HEK293 (cell line): Measurements from ENCODE around the gene RASL11B.

ENCODE experiments used
- CTCF ChIA-PET: fragments of 350-600 bp; formaldehyde crosslinking; extraction: SDS; loops from one replicate; lab custom pipeline; 2021; ENCODE audit warnings: antibody characterized with exemption; lab: Yijun Ruan, JAX
- POLR2A ChIA-PET: fragments of 300-600 bp; formaldehyde crosslinking; extraction: SDS; loops from one replicate; lab custom pipeline; 2020; ENCODE audit warnings: antibody characterized with exemption, inconsistent platforms; lab: Yijun Ruan, JAX
- H3K27ac ChIP-seq: fragments of 200-500 bp; sonication (Bioruptor generic); 2 replicates; pipeline ENCODE4 v1.5.1; 2014; ENCODE audit warnings: low read depth, low read length, control low read depth, inconsistent platforms; ENCODE audit errors: extremely low read depth
- H3K36me3 ChIP-seq, 2 experiments: fragments of 200-500 bp in 1 of 2; sonication (Bioruptor generic) in 1 of 2; 1 replicate in 1 of 2; 2 replicates in 1 of 2; pipeline ENCODE4 v1.5.1; 2014 to 2017; ENCODE audit warnings: inconsistent platforms in 2 of 2, low read length in 2 of 2; ENCODE audit not compliant: control insufficient read depth in 2 of 2, insufficient read depth in 1 of 2
- H3K4me1 ChIP-seq: fragments of 200-500 bp; sonication (Bioruptor generic); 2 replicates; pipeline ENCODE4 v1.5.1; 2014; ENCODE audit warnings: mild to moderate bottlenecking, low read length, inconsistent platforms; ENCODE audit not compliant: control insufficient read depth, insufficient read depth
- H3K4me3 ChIP-seq: 2 replicates; pipeline ENCODE4 v1.5.1; 2011; ENCODE audit warnings: low read depth, mild to moderate bottlenecking, control low read depth, low read length, moderate library complexity
- H3K9me3 ChIP-seq: fragments of 200-500 bp; sonication (Bioruptor generic); 2 replicates; pipeline ENCODE4 v1.5.1; 2014; ENCODE audit warnings: low read depth, low read length, inconsistent platforms; ENCODE audit not compliant: control insufficient read depth, insufficient read depth
- ATF2 ChIP-seq: fragments of 450-650 bp; formaldehyde crosslinking; IDR thresholded peaks from 2 replicates; pipeline ENCODE4 v1.5.1; 2016; ENCODE audit warnings: missing biosample characterization, missing genetic modification characterization, low read depth
- SALL2 ChIP-seq: fragments of 450-650 bp; formaldehyde crosslinking; IDR thresholded peaks from 2 replicates; pipeline ENCODE4 v1.5.0; 2017; ENCODE audit warnings: missing biosample characterization, mild to moderate bottlenecking, missing genetic modification characterization, borderline replicate concordance
- SETDB1 ChIP-seq: IDR thresholded peaks from one replicate; pipeline ENCODE4 v1.6.1; 2017; ENCODE audit warnings: mild to moderate bottlenecking, low read length, moderate library complexity, mixed read lengths; ENCODE audit not compliant: insufficient read length
- ZNF292 ChIP-seq: fragments of 450-650 bp; formaldehyde crosslinking; IDR thresholded peaks from 2 replicates; pipeline ENCODE4 v1.5.1; 2016; ENCODE audit warnings: low read depth, missing biosample characterization, missing genetic modification characterization, borderline replicate concordance
- ZNF335 ChIP-seq: fragments of 450-650 bp; formaldehyde crosslinking; conservative IDR thresholded peaks from 2 replicates; pipeline ENCODE4 v1.5.1; 2016; ENCODE audit warnings: missing biosample characterization, missing genetic modification characterization
- ZNF404 ChIP-seq: fragments of 450-650 bp; formaldehyde crosslinking; IDR thresholded peaks from 2 replicates; pipeline ENCODE4 v1.5.1; 2017; ENCODE audit warnings: missing biosample characterization, missing genetic modification characterization
- ZNF548 ChIP-seq: fragments of 450-650 bp; formaldehyde crosslinking; IDR thresholded peaks from 2 replicates; pipeline ENCODE4 v1.5.1; 2016; ENCODE audit warnings: missing biosample characterization, missing genetic modification characterization
- ZNF629 ChIP-seq: fragments of 450-650 bp; formaldehyde crosslinking; IDR thresholded peaks from 2 replicates; pipeline ENCODE4 v1.5.1; 2017; ENCODE audit warnings: missing biosample characterization, missing genetic modification characterization
- ZNF645 ChIP-seq: fragments of 450-650 bp; formaldehyde crosslinking; IDR thresholded peaks from 2 replicates; pipeline ENCODE4; 2016; ENCODE audit warnings: missing biosample characterization, missing genetic modification characterization
- ZNF776 ChIP-seq: fragments of 450-650 bp; formaldehyde crosslinking; IDR thresholded peaks from 2 replicates; pipeline ENCODE4 v1.5.0; 2017; ENCODE audit warnings: missing biosample characterization, missing genetic modification characterization, borderline replicate concordance
- ZNF785 ChIP-seq: fragments of 450-650 bp; formaldehyde crosslinking; IDR thresholded peaks from 2 replicates; pipeline ENCODE4 v1.5.1; 2016; ENCODE audit warnings: missing biosample characterization, missing genetic modification characterization
- ZSCAN30 ChIP-seq: fragments of 450-650 bp; IDR thresholded peaks from 2 replicates; pipeline ENCODE4 v1.5.1; 2018; ENCODE audit warnings: missing biosample characterization, mild to moderate bottlenecking, missing genetic modification characterization, moderate library complexity
- TF ChIP-seq, protein P1 (sequence below): fragments of 450-650 bp; formaldehyde crosslinking; IDR thresholded peaks from 2 replicates; pipeline ENCODE4 v1.5.1; 2016; ENCODE audit warnings: missing biosample characterization, missing genetic modification characterization
- TF ChIP-seq, protein P2 (sequence below): fragments of 450-650 bp; formaldehyde crosslinking; IDR thresholded peaks from 2 replicates; pipeline ENCODE4 v1.5.1; 2016; ENCODE audit warnings: missing biosample characterization, missing genetic modification characterization

Gene RASL11B

GRCh38 chr4:52892880-52893279, 30.8 kb downstream of the RASL11B start:
- ChIA-PET POLR2A (no interaction called here), CTCF (interaction anchor here (0.7 kb wide), 2 partner anchors 19 to 33 kb away, joined by 3 read pairs; no protein-coding TSS in a partner anchor)
- Histone ChIP-seq H3K9me3 (no peaks in the 10 kb centered on the region), H3K4me1 (no peaks in the 10 kb centered on the region), H3K4me3 (no peak overlapping the region), H3K36me3 (no peaks in the 10 kb centered on the region), H3K27ac (no peak overlapping the region)
- TF ChIP-seq ATF2 (tag by site-specific recombination) (no peak), ZNF335 (tag by site-specific recombination) (no peak), SETDB1 (no peak), ZNF404 (tag by site-specific recombination) (no peak), ZNF629 (tag by site-specific recombination) (no peak), ZSCAN30 (tag by site-specific recombination) (no peak), SALL2 (no peak)
- TF ChIP-seq, protein P1, sequence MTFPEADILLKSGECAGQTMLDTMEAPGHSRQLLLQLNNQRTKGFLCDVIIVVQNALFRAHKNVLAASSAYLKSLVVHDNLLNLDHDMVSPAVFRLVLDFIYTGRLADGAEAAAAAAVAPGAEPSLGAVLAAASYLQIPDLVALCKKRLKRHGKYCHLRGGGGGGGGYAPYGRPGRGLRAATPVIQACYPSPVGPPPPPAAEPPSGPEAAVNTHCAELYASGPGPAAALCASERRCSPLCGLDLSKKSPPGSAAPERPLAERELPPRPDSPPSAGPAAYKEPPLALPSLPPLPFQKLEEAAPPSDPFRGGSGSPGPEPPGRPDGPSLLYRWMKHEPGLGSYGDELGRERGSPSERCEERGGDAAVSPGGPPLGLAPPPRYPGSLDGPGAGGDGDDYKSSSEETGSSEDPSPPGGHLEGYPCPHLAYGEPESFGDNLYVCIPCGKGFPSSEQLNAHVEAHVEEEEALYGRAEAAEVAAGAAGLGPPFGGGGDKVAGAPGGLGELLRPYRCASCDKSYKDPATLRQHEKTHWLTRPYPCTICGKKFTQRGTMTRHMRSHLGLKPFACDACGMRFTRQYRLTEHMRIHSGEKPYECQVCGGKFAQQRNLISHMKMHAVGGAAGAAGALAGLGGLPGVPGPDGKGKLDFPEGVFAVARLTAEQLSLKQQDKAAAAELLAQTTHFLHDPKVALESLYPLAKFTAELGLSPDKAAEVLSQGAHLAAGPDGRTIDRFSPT = no peak
- TF ChIP-seq, protein P2, sequence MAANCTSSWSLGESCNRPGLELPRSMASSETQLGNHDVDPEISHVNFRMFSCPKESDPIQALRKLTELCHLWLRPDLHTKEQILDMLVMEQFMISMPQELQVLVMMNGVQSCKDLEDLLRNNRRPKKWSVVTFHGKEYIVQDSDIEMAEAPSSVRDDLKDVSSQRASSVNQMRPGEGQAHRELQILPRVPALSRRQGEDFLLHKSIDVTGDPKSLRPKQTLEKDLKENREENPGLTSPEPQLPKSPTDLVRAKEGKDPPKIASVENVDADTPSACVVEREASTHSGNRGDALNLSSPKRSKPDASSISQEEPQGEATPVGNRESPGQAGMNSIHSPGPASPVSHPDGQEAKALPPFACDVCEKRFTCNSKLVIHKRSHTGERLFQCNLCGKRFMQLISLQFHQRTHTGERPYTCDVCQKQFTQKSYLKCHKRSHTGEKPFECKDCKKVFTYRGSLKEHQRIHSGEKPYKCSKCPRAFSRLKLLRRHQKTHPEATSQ = no peak

DNA sequence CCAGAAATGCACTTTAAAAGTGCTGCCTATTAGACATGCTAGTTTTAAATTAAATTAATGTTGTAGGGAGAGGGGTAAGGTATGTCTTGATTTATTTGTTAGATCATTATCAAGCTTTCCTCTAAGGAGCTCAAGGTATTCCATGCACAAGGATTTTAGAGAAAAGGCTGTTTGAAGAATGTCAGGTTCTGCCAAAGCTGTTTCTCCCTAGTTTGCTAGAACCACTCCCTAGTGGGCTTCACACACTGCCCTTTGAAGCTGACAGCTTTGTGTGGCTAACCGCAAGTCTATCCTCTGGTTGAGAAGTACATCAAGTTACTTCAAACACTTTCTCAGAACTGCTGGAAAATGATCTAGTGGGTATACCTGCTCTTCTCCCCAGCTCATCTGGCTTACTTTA, 32.3 kb downstream of the RASL11B start:
- H3K27ac ChIP-seq = no peak overlapping the region
- ChIA-PET CTCF (interaction anchor here (1.1 kb wide), 1 partner anchor 18 kb away, joined by 3 read pairs; no protein-coding TSS in a partner anchor), POLR2A (no interaction called here)
- H3K4me3 ChIP-seq = no peak overlapping the region
- H3K36me3 ChIP-seq = no peaks in the 10 kb centered on the region
- H3K9me3 ChIP-seq = no peaks in the 10 kb centered on the region
- no peak for TF ChIP-seq ZNF292 (tag by site-specific recombination)
- no peak for TF ChIP-seq ZNF645
- no peak for TF ChIP-seq ZNF785 (tag by site-specific recombination)
- TF ChIP-seq ZNF548 (tag by site-specific recombination) = no peak
- no peak for TF ChIP-seq ZNF776 (tag by site-specific recombination)
- TF ChIP-seq, protein P1 = no peak
- H3K4me1 ChIP-seq = no peaks in the 10 kb centered on the region
